K562 (cell line): ENCODE results near the gene BATF. TPM values are rescaled to one million over a fixed set of nuclear protein-coding genes. Genes with fewer than 3 reads are reported as not detected.

Experiments
- ATAC-seq: fragments of 200-7000 bp; cut with Tn5 transposase; 3 replicates; pipeline ENCODE4 v1.9.1; 2020; ENCODE audit warnings: moderate library complexity
- BruUV-seq: library from RNA; stranded (reverse); fragments of 400-500 nt; replicated peaks from 2 replicates; lab custom pipeline; 2021; lab: Mats Ljungman, UMichigan
- CTCF ChIA-PET: fragments of 300-600 bp; formaldehyde crosslinking; extraction: SDS; loops from one replicate; lab custom pipeline; 2021; ENCODE audit warnings: low intra/inter-chr PET ratio; lab: Yijun Ruan, JAX
- POLR2A ChIA-PET: fragments of 300-600, 350-650 bp; sonication (Branson Sonifier 250); formaldehyde crosslinking; extraction: SDS; loops from one replicate; lab custom pipeline; 2021; ENCODE audit warnings: antibody characterized with exemption, inconsistent platforms; lab: Yijun Ruan, JAX
- DNase-seq, 4 experiments: peaks; one replicate each; pipeline versions ENCODE4 v3.0.0 to v3.0.0-alpha.2; 2011 to 2018; ENCODE audit warnings: low spot score in 3 of 4, mixed read lengths in 3 of 4; ENCODE audit errors: extremely low read depth in 1 of 4
- FAIRE-seq: peaks from 2 replicates; lab custom pipeline; 2011; peaks lifted over from hg19 to GRCh38; lab: Jason Lieb, UNC
- H2AFZ ChIP-seq: 2 replicates; pipeline ENCODE4 v1.6.0; 2011; ENCODE audit warnings: low read depth, low read length, control low read depth, inconsistent platforms
- H3K27ac ChIP-seq: fragments of 200-600 bp; 3 replicates; pipeline ENCODE4 v1.8.0; 2011; ENCODE audit warnings: low read depth, mild to moderate bottlenecking, control low read depth, inconsistent platforms, low read length, moderate library complexity, mixed read lengths; ENCODE audit errors: extremely low read depth
- H3K27me3 ChIP-seq, 2 experiments: fragments of 300-600 bp in 1 of 2; 2 replicates in 1 of 2; 3 replicates in 1 of 2; pipeline versions ENCODE4 v1.6.0 to v1.8.0; 2011; ENCODE audit warnings: inconsistent platforms in 2 of 2, low read length in 2 of 2, mild to moderate bottlenecking in 1 of 2, mixed read lengths in 1 of 2, moderate library complexity in 1 of 2; ENCODE audit not compliant: control insufficient read depth in 2 of 2, insufficient read depth in 2 of 2
- H3K36me3 ChIP-seq: fragments of 300-600 bp; 3 replicates; pipeline ENCODE4 v1.8.0; 2011; ENCODE audit warnings: mild to moderate bottlenecking, low read length, inconsistent platforms; ENCODE audit not compliant: control insufficient read depth, insufficient read depth
- H3K4me1 ChIP-seq, 2 experiments: fragments of 200-600 bp in 1 of 2; replicated peaks in 1 of 2; 2 replicates in 1 of 2; 3 replicates in 1 of 2; pipeline versions ENCODE4 v1.5.1 to v1.8.0; 2011; ENCODE audit warnings: inconsistent platforms in 2 of 2, low read length in 2 of 2, mild to moderate bottlenecking in 1 of 2, mixed read lengths in 1 of 2, moderate library complexity in 1 of 2; ENCODE audit not compliant: control insufficient read depth in 2 of 2, insufficient read depth in 2 of 2
- H3K4me2 ChIP-seq: 2 replicates; pipeline ENCODE4 v1.6.1; 2011; ENCODE audit warnings: low read length, control low read depth, inconsistent platforms, mixed read lengths; ENCODE audit not compliant: insufficient read depth
- H3K4me3 ChIP-seq: fragments of 200-600 bp; sonication (generic), shearing (Covaris generic); 2 replicates; pipeline ENCODE4 v1.5.1; 2016; ENCODE audit warnings: control low read depth, inconsistent platforms
- H3K79me2 ChIP-seq: fragments of 200-600 bp; 3 replicates; pipeline ENCODE4 v1.8.0; 2011; ENCODE audit warnings: low read length, inconsistent platforms; ENCODE audit not compliant: control insufficient read depth, insufficient read depth
- H3K9ac ChIP-seq, 2 experiments: 2 replicates each; pipeline versions ENCODE4 v1.6.0 to v1.6.1; 2011; ENCODE audit warnings: low read depth in 2 of 2, low read length in 2 of 2, control low read depth in 1 of 2, inconsistent platforms in 1 of 2, mild to moderate bottlenecking in 1 of 2, mixed read lengths in 1 of 2; ENCODE audit not compliant: insufficient read depth in 1 of 2
- H3K9me1 ChIP-seq: one replicate; pipeline ENCODE4 v1.6.0; 2011; ENCODE audit warnings: inconsistent platforms, mild to moderate bottlenecking, low read length, moderate library complexity; ENCODE audit not compliant: control insufficient read depth, insufficient read depth
- H3K9me3 ChIP-seq: replicated peaks from 2 replicates; pipeline ENCODE4 v1.5.1; 2011; ENCODE audit warnings: low read depth, low read length, inconsistent platforms; ENCODE audit not compliant: control insufficient read depth, insufficient read depth
- H4K20me1 ChIP-seq: replicated peaks from 2 replicates; pipeline ENCODE4 v1.6.1; 2011; ENCODE audit warnings: low read length, inconsistent platforms, mixed read lengths; ENCODE audit not compliant: control insufficient read depth, insufficient read depth
- CLOCK ChIP-seq: fragments of 250-450 bp; sonication (Bioruptor Pico); IDR thresholded peaks from 2 replicates; pipeline ENCODE4 v1.4.0; 2020; ENCODE audit warnings: mild to moderate bottlenecking, moderate library complexity, borderline replicate concordance
- CREB3 ChIP-seq: fragments of 450-650 bp; conservative IDR thresholded peaks from 2 replicates; pipeline ENCODE4 v1.6.1; 2016; ENCODE audit warnings: missing genetic modification characterization, low read depth, mild to moderate bottlenecking, missing compliant biosample characterization, moderate library complexity
- ELF1 ChIP-seq: fragments of 200-800 bp; sonication (Bioruptor generic); IDR thresholded peaks from 2 replicates; pipeline ENCODE4 v1.6.1; 2016; ENCODE audit warnings: missing genetic modification characterization, missing compliant biosample characterization
- FOXO4 ChIP-seq: fragments of 450-650 bp; formaldehyde crosslinking; IDR thresholded peaks from 2 replicates; pipeline ENCODE4 v1.4.0; 2020; ENCODE audit warnings: mild to moderate bottlenecking, moderate library complexity
- FOXP4 ChIP-seq: sonication (generic); formaldehyde crosslinking; IDR thresholded peaks from 2 replicates; pipeline ENCODE4 v1.8.0; 2022; ENCODE audit warnings: mild to moderate bottlenecking, missing genetic modification reagents, borderline replicate concordance
- NFE2 ChIP-seq: IDR thresholded peaks from 2 replicates; pipeline ENCODE4 v1.6.1; 2014; ENCODE audit warnings: antibody characterized with exemption, low read depth
- PURB ChIP-seq: sonication (generic); formaldehyde crosslinking; IDR thresholded peaks from 2 replicates; pipeline ENCODE4 v1.9.0; 2021; ENCODE audit warnings: low read depth, mild to moderate bottlenecking, missing genetic modification reagents
- SMARCC2 ChIP-seq: fragments of 450-650 bp; IDR thresholded peaks from 2 replicates; pipeline ENCODE4 v1.6.1; 2017; ENCODE audit warnings: antibody characterized with exemption, moderate library complexity, mild to moderate bottlenecking, low read depth
- ZNF124 ChIP-seq: sonication (generic); formaldehyde crosslinking; IDR thresholded peaks from 2 replicates; pipeline ENCODE4 v1.8.1; 2022; ENCODE audit warnings: missing genetic modification reagents
- WGBS: fragments of 100-300 bp; shearing (Covaris generic); methylation state at CpG from one replicate; pipeline ENCODE4 v1.1.6; 2016; ENCODE audit warnings: low coverage, mixed read lengths; ENCODE audit not compliant: insufficient coverage; ENCODE audit errors: missing lambda C conversion rate; 5-methylcytosine and 5-hydroxymethylcytosine counted together
- in situ Hi-C: fragments of 300-500 bp; cut with MboI; formaldehyde crosslinking; loops from 4 replicates; pipeline ENCODE4 v1.15.0; 2018; ENCODE audit warnings: inconsistent platforms, mixed read lengths
- intact Hi-C: fragments of 100-400 bp; cut with micrococcal nuclease; formaldehyde crosslinking; loops from 2 replicates; pipeline ENCODE4 v1.14.2; 2022
- polyA plus RNA-seq, 8 experiments: library from polyadenylated mRNA; depleted of rRNA in 4 of 8; stranded (reverse) in 5 of 8; unstranded in 3 of 8; fragments of >200 nt; fragmentation: Nextera tagmentation in 2 of 8; fragmentation: Illumina TruSeq in 1 of 8; extraction: Ambion mirVana in 2 of 8; extraction: Trizol in 1 of 8; gene quantifications; 2 replicates each; pipeline versions ENCODE4 v1.2.1 to v1.2.3, GENCODE V29; 2011 to 2014; ENCODE audit warnings: inconsistent platforms in 1 of 8, missing spikeins in 1 of 8
- total RNA-seq, 7 experiments: library from RNA; depleted of rRNA in 6 of 7; stranded (reverse); fragments of >200 nt in 6 of 7; fragmentation: Illumina TruSeq in 2 of 7; extraction: Trizol in 2 of 7; gene quantifications; 2 replicates each; pipeline versions ENCODE4 v1.2.1 to v1.2.3, GENCODE V29; 2011 to 2021; ENCODE audit warnings: low replicate concordance in 1 of 7

Gene BATF
- total and polyA plus RNA-seq, 9 of the 15 experiments (the other 6 are each of a cell fraction or from before 2014, with no cell fraction given): 0.13 to 2.1 (median 0.55) TPM; not detected in 2

- no peak for ATAC-seq
- Histone ChIP-seq H3K4me2 (no peak overlapping the region), H2AFZ (peak overlapping the region; percentile 78), H3K79me2 (no peaks in the 10 kb centered on the region), H3K9me1 (no peaks in the 10 kb centered on the region), H3K27me3 (peaks cover 0 to 25% of the 10 kb centered on the region in 2 experiments; a peak in 3 of 5 replicates), H3K9me3 (peaks cover 2% of the 10 kb centered on the region; the same call in 1 of the 2 replicates), H3K27ac (no peak overlapping the region), H3K4me1 (peaks cover 0 to 4% of the 10 kb centered on the region in 2 experiments; a peak in 3 of 5 replicates), H4K20me1 (no peaks in the 10 kb centered on the region), H3K36me3 (no peaks in the 10 kb centered on the region), H3K9ac (no peak overlapping the region), H3K4me3 (no peak overlapping the region; the same call in 1 of the 2 replicates)
- in situ Hi-C loops: no loop called here
- 0% methylated on average over 1 of the region's 1 CpG for WGBS
- no peak for TF ChIP-seq FOXP4
- no peak for TF ChIP-seq CREB3 (tag)
- no peak for TF ChIP-seq CLOCK
- TF ChIP-seq PURB: no peak
- no peak for TF ChIP-seq FOXO4
- no peak for TF ChIP-seq ELF1 (tag)
- no peak for TF ChIP-seq ZNF124 (CRISPR knock-in tag)
- TF ChIP-seq NFE2: no peak
- no peak for TF ChIP-seq SMARCC2
- FAIRE-seq: no peak
- ChIA-PET CTCF (interaction anchor here (0.6 kb wide), 1 partner anchor 580 kb away, joined by 3 read pairs; no protein-coding TSS in a partner anchor), POLR2A (interaction anchor here (1.0 kb wide), 1 partner anchor 12 kb away, joined by 3 read pairs; no protein-coding TSS in a partner anchor)
- no peak for DNase-seq
- intact Hi-C loops: no loop called here
- BruUV-seq: no TSS peak
Observed at GRCh38 chr14:75522983-75523318, 682 bp downstream of the BATF start.
